C4-2B (cell line): ENCODE data around the gene IFTAP.

Source experiments
- CTCF ChIP-seq: fragments of 450-650 bp; conservative IDR thresholded peaks from 2 replicates; pipeline ENCODE4 v1.5.1; 2017; ENCODE audit warnings: mild to moderate bottlenecking
- ZFX ChIP-seq: fragments of 450-650 bp; IDR thresholded peaks from 2 replicates; pipeline ENCODE4 v1.6.1; 2017

DNA sequence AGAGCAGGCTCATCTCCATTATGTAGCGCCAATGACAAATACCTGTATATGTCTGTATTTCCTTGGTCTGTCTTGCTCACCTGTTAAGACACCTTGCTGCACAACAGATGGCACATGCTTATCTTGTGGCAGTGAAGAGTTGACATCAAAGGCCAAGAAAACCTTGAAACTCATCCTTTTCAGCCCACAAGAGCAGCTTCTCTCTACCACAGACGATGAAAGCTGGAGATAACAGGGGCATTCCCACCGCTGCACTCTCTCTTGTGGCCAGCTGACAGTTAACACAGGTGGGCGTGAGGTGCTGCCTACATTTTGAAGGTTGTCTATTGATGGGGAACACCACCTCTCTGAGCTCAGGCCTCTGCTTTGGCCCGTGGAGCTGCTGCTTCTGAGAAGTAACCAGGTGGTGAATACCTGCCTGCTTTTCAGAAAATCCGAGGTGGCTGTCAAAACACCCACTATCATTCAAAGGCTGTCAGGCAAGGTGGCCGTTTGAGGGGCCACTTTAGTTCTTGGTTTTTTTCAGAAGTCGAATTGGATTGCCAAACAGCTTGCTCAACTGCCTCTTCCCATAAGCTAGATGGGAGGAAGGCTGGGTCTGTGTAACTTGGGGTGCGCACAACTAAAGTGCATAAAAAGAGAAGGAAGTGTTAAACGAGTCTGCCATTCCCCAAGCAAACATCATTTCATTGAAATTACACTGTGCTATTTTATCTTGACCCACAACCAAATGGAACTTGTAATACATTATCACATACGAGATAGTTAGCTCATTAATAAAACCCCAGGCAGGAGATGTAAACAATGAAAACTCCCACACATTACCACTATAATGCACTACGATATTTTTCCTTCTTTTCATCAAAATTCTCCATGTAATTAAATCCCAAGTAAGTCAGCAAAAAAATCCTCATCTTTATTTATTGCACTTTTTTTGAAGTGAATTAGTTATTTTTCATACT lies 90.8 kb downstream of the IFTAP start:
- TF ChIP-seq CTCF (no peak), ZFX (no peak)
